Stimulated activated CD8-positive, alpha-beta memory T cell treated with anti-CD3 and anti-CD28 coated beads, Interleukin-7, amount 100 ng/mL, for 24 hours (primary cell): ENCODE data around the gene OR13H1.
"Not testable (repeated sequence)": the region's sequence is repeated elsewhere in the genome, so short reads cannot be mapped to it uniquely, and the experiment has no call there.

Source experiments
- DNase-seq: peaks from one replicate; pipeline ENCODE4 v3.0.0-alpha.2; 2020; ENCODE audit warnings: low read depth

Gene OR13H1, protein sequence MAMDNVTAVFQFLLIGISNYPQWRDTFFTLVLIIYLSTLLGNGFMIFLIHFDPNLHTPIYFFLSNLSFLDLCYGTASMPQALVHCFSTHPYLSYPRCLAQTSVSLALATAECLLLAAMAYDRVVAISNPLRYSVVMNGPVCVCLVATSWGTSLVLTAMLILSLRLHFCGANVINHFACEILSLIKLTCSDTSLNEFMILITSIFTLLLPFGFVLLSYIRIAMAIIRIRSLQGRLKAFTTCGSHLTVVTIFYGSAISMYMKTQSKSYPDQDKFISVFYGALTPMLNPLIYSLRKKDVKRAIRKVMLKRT

DNA sequence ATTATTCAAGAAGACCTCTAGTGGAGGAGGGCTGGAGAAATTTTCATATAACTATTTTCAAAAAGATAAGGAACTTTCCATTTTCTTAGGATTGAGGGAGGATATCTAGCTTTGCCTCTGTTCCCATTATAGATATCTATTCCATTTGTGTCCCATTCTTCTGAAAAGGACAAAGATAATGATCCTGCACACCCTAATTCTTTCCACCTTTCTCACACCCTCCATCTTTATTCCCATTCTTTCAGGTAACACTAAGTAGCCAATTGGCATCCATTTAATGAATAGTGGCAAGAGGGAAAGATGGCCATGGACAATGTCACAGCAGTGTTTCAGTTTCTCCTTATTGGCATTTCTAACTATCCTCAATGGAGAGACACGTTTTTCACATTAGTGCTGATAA, at the start of gene OR13H1:
Gene OR13H1 (plus strand): TSS at position 301 of the 400 bp plus-strand sequence. CDS start 0 bp downstream, at position 301.
- no peak for DNase-seq

DNA sequence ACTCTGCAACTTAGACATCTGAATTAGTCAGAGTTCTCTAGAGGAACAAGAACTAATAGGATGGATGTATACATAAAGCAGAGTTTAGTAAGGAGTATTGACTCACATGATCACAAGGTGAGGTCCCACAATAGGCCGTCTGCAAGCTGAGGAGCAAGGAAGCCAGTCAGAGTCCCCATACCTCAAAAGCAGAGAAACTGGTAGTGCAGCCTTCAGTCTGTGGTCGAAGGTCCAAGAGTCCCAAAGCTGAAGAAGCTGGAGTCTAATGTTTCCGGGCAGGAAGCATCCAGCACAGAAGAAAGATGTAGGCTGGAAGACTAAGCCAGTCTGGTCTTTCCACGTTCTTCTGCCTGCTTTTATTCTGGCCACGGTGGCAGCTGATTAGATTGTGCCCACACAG, 42.3 kb upstream of the OR13H1 start:
- not testable (repeated sequence) for DNase-seq

- no peak for DNase-seq
These were observed 30.5 kb upstream of the OR13H1 start for GRCh38 chrX:131513159-131513914.

DNA sequence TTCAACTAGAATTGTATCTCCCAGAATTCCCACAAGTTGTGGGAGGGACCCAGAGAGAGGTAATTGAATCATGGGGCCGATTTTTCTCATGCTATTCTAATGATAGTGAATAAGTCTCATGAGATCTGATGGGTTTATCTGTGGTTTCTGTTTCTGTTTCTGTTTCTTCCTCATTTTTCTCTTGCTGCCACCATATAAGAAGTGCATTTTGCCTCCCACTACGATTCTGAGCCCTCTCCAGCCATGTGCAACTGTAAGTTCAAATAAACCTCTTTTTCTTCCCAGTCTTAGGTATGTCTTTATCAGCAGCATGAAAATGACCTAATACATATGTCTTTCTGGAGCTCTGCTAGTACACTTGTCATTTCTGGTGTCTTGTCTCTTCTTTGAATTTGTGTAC, 22.1 kb upstream of the OR13H1 start:
- DNase-seq, result no peak

GRCh38 chrX:131544218-131544617, 344 bp downstream of the OR13H1 start:
- DNase-seq, result no peak

DNA sequence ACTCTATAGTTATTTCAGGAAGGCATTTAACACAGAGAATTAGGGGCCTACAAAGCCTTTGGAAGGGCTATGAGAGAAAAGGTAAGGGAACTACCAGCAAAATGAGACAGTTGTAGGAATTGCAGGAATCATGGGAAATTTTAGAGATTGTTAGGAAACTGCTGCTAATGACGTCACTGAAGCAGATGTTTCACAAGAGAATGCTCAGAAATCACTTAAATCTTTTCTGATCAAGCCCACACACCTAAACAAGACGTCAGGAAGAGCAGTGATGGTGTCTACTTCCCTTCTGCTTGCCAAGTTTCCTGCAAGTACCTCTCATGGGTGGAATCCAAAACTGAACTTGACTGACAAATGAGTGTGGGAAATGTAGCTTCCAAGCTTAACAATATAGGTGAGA, 5.1 kb downstream of the OR13H1 start:
- no peak for DNase-seq

- not testable (repeated sequence) for DNase-seq
These were observed 8.6 kb downstream of the OR13H1 start for GRCh38 chrX:131552453-131552852.

DNA sequence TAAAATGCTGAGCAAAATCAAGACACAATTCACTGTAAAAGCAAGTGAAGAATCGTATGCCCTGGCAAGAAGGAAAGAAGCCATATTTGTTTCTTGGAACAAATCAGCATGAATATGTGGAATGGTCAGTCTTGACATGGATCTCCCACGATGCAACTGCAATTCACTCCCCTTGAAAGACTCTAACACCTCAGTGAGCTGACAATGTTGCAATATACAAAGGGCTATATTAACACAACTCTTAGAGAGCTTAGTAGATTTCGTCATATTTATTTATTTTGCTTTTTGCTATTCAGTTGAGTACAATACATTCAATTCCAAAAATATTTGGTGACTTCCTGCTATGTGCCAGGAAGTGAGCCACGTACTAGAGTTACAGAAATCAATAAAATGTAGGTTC, 14.7 kb downstream of the OR13H1 start:
- no peak for DNase-seq

DNA sequence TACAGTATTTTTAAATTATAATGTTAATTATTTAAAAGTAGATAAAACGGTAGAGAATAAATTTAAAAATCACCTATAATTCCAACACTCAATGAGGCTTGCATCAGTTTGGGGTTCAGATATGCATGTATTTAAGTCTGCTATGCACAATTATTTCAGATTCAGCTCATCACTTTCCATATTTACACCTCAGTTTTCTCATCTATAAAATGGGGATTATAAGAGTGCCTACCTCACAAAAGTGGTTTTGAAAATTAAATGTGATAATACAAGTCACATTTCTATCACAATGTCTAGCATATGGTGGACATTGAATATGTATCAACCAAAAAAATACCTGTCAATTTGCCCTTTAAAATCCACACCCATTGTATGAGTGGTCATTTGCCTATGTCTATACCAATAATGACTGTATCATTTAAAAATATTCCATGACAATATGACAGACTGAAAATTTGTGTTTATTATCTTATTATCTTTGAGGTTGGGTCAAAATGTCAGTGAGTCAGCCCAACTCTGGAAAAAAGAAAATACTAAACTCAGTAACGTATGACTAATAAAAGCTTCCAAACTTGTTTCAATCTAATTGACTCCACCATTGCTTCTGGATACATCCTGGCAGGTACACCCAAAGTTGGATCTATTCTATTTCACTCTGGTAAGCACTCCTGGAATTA, 20.8 kb downstream of the OR13H1 start:
- DNase-seq, result no peak

DNA sequence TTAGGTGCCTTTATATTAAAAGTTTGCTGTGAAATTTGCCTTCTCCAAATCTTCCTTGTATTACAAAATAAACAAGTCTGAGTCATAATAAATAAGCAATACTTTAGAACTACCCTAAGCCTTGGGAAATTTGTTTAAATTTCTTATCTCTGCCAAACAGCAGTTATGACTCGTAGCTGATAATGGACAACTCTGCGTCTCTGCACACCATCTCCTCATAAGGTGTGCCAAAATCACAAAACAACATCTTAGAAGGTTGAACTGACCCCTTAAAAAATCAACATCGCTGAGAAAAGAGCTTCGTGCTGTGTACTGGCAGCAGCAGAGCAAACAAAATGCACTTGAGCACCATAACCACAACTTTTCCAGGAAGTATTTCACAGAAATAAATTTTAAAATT, 22.0 kb downstream of the OR13H1 start:
- DNase-seq, result no peak

- DNase-seq, result no peak
These were observed 27.5 kb downstream of the OR13H1 start for GRCh38 chrX:131571348-131571747.

GRCh38 chrX:131572372-131573014, 28.6 kb downstream of the OR13H1 start:
- DNase-seq, result no peak

GRCh38 chrX:131577413-131577812, 33.5 kb downstream of the OR13H1 start:
- no peak for DNase-seq

GRCh38 chrX:131577999-131578734, 34.3 kb downstream of the OR13H1 start:
- DNase-seq, result no peak

- not testable (repeated sequence) for DNase-seq
These were observed 35.0 kb downstream of the OR13H1 start for GRCh38 chrX:131578735-131579367.

DNA sequence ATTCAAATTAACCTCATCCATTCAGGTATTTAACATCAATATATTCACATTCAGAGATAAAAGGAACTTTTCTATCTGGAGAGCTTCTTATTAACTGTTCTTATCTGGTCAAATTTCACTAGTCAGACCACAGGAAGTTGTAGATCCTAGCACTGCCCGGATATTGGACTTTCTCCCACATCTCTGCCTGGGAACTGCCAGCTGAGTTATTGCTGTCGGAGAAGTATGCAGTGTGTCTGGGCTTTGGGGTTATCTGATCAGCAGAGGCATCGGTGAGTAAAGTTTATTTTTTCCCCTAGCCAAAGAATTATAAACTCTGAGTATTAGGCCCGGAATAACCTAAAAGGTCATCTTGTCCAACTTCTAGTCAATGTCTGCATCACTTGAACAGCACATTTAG, 45.1 kb downstream of the OR13H1 start:
- no peak for DNase-seq
